HG03378 (cell line): Measurements from ENCODE around the gene TBKBP1.
"Not testable (repeated sequence)": the region's sequence is repeated elsewhere in the genome, so short reads cannot be mapped to it uniquely, and the experiment has no call there.

Experiments
- ATAC-seq: cut with Tn5 transposase; IDR thresholded peaks from one replicate; pipeline ENCODE4 v1.9.1; 2021; ENCODE audit warnings: mild to moderate bottlenecking, moderate library complexity; ENCODE audit not compliant: unreplicated experiment

TBKBP1 gene

GRCh38 chr17:47730681-47731080 is 36.7 kb downstream of the TBKBP1 start:
- ATAC-seq, result no peak

DNA sequence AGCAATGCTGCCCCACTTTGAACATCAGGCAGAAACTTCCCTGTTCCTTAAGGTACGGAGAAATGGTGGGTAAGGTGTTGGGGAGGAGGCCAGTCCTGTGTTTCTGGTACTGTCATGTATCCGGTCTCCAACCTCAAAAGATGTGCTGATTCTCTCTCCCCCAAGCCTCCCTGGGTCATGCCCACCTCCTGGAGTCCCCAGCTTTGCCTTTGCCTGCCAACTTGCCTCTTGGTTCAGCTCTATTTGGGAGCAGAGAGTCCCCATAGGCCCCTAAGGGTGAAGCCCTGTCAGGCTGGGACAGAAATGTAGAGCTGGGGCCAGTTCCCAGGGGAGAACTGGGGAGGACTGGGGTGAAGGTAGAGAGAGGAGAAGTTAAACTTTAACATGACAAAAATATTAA is 37.4 kb downstream of the TBKBP1 start:
- ATAC-seq, result no peak

- ATAC-seq, result no peak
These were observed 38.6 kb downstream of the TBKBP1 start for GRCh38 chr17:47732399-47733046.

- no peak for ATAC-seq
These were observed 39.2 kb downstream of the TBKBP1 start, which contains the start of gene TBX21 for GRCh38 chr17:47733047-47733673. TBX21 (plus strand) TSS chr17:47733236; CDS start chr17:47733455, 219 bp downstream.

- ATAC-seq, result no peak
These were observed 39.9 kb downstream of the TBKBP1 start for GRCh38 chr17:47733674-47734410.

- ATAC-seq, result no peak
These were observed 41.1 kb downstream of the TBKBP1 start for GRCh38 chr17:47735139-47735464.

GRCh38 chr17:47735536-47736011 is 41.6 kb downstream of the TBKBP1 start:
- peak; percentile 64 for ATAC-seq

- ATAC-seq, result no peak
These were observed 42.8 kb downstream of the TBKBP1 start for GRCh38 chr17:47736501-47737495.

GRCh38 chr17:47738178-47738577 is 44.2 kb downstream of the TBKBP1 start:
- no peak for ATAC-seq

- ATAC-seq, result no peak
These were observed 45.2 kb downstream of the TBKBP1 start for GRCh38 chr17:47739150-47739549.

DNA sequence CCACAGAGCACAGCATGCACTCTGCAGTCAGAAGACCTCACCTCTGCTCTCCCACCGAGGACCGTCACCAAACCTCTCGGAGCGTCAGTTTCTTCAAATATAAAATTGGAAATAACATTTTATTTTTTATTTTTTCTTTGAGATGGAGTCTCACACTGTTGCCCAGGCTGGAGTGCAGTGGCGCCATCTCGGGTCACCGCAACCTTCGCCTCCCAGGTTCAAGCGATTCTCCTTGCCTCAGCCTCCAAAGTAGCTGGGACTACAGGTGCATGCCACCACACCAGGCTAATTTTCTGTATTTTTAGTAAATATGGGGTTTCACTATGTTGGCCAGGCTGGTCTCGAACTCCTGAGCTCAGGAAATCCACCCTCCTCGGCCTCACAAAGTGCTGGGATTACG is 46.0 kb downstream of the TBKBP1 start:
- not testable (repeated sequence) for ATAC-seq

GRCh38 chr17:47741109-47741792 is 47.3 kb downstream of the TBKBP1 start:
- ATAC-seq, result no peak

- no peak for ATAC-seq
These were observed 47.8 kb downstream of the TBKBP1 start for GRCh38 chr17:47741793-47742145.

- no peak for ATAC-seq
These were observed 48.6 kb downstream of the TBKBP1 start for GRCh38 chr17:47742319-47743181.

DNA sequence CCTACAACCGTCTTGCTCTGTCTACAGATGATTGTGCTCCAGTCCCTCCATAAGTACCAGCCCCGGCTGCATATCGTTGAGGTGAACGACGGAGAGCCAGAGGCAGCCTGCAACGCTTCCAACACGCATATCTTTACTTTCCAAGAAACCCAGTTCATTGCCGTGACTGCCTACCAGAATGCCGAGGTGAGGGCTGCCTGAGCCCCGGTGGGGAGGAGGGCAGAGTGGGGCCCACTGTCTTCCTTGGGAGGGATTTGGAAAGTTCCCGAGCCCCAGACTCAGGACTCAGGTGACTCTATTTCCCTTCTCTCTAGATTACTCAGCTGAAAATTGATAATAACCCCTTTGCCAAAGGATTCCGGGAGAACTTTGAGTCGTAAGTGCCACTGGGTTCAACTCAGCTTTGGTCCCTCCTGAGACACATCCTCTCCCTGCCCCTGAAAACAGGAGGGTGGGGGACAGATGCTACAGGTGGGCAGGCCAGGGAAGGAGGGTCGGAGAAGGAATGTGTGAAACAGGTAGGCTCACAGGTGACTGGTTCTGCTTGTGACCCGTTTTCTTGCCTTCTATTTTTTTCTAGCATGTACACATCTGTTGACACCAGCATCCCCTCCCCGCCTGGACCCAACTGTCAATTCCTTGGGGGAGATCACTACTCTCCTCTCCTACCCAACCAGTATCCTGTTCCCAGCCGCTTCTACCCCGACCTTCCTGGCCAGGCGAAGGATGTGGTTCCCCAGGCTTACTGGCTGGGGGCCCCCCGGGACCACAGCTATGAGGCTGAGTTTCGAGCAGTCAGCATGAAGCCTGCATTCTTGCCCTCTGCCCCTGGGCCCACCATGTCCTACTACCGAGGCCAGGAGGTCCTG is 50.4 kb downstream of the TBKBP1 start:
- ATAC-seq, result no peak

GRCh38 chr17:47745037-47745380 is 51.0 kb downstream of the TBKBP1 start:
- no peak for ATAC-seq

GRCh38 chr17:47751471-47751870 is 57.5 kb downstream of the TBKBP1 start:
- ATAC-seq, result no peak

GRCh38 chr17:47757386-47757785 is 63.4 kb downstream of the TBKBP1 start:
- no peak for ATAC-seq
